ENCODE data around the gene SLC25A1. TPM values are rescaled to one million over a fixed set of nuclear protein-coding genes. Genes with fewer than 3 reads are reported as not detected.
A peak's percentile ranks its signal among the peaks of the same experiment; 100 is the strongest.

Gene SLC25A1
- total RNA-seq, 1 experiment from 2014 or later: 81.6 TPM

GRCh38 chr22:19169002-19169946, 9.3 kb downstream of the SLC25A1 start:
- Histone ChIP-seq H3F3A (ENCODE audit: low read length, unreplicated experiment) (no peaks in the 10 kb centered on the region), H3K27ac (ENCODE audit: low read length) (no peak overlapping the region), H3K9me3 (ENCODE audit: low read length) (no peaks in the 10 kb centered on the region), H3K36me3 (ENCODE audit: low read depth, low read length) (no peaks in the 10 kb centered on the region), H4K20me1 (ENCODE audit: low read length) (no peaks in the 10 kb centered on the region), H3K9ac (ENCODE audit: low read length) (no peak overlapping the region), H3K4me1 (ENCODE audit: insufficient read depth, low read length) (peaks cover 22% of the 10 kb centered on the region), H2AFZ (ENCODE audit: low read length) (peak overlapping the region; percentile 63; the same call in 1 of the 2 replicates), H3K79me2 (ENCODE audit: low read length) (peaks cover 36% of the 10 kb centered on the region), H3K9me2 (replicated peaks; ENCODE audit: low read length) (no peaks in the 10 kb centered on the region), H3K27me3 (ENCODE audit: low read length) (peaks cover 28% of the 10 kb centered on the region), H3K4me3 (ENCODE audit: low read length) (peak overlapping the region; percentile 61), H3K4me2 (ENCODE audit: low read length) (peak overlapping the region; percentile 87)
- BruUV-seq (replicated peaks): no TSS peak
- peak; percentile 24 for TF ChIP-seq EZH2 (IDR thresholded peaks at IDR 0.05; ENCODE audit: low read length, unreplicated experiment)
- no peak for TF ChIP-seq EZH2phosphoT487 (IDR thresholded peaks at IDR 0.05; ENCODE audit: borderline replicate concordance, low read length)
- TF ChIP-seq, protein P1, sequence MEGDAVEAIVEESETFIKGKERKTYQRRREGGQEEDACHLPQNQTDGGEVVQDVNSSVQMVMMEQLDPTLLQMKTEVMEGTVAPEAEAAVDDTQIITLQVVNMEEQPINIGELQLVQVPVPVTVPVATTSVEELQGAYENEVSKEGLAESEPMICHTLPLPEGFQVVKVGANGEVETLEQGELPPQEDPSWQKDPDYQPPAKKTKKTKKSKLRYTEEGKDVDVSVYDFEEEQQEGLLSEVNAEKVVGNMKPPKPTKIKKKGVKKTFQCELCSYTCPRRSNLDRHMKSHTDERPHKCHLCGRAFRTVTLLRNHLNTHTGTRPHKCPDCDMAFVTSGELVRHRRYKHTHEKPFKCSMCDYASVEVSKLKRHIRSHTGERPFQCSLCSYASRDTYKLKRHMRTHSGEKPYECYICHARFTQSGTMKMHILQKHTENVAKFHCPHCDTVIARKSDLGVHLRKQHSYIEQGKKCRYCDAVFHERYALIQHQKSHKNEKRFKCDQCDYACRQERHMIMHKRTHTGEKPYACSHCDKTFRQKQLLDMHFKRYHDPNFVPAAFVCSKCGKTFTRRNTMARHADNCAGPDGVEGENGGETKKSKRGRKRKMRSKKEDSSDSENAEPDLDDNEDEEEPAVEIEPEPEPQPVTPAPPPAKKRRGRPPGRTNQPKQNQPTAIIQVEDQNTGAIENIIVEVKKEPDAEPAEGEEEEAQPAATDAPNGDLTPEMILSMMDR (conservative IDR thresholded peaks at IDR 0.05; ENCODE audit: low read depth, low read length): no peak
- intact Hi-C loops (cut with micrococcal nuclease): no loop called here
- POLR2A ChIA-PET (ENCODE audit: unreplicated experiment): no interaction called here
- DNase-seq (no peak), ATAC-seq (no peak)
- CTCF ChIA-PET: interaction anchor here (0.6 kb wide), 1 partner anchor 69 kb away, joined by 4 read pairs; no protein-coding TSS in a partner anchor

DNA sequence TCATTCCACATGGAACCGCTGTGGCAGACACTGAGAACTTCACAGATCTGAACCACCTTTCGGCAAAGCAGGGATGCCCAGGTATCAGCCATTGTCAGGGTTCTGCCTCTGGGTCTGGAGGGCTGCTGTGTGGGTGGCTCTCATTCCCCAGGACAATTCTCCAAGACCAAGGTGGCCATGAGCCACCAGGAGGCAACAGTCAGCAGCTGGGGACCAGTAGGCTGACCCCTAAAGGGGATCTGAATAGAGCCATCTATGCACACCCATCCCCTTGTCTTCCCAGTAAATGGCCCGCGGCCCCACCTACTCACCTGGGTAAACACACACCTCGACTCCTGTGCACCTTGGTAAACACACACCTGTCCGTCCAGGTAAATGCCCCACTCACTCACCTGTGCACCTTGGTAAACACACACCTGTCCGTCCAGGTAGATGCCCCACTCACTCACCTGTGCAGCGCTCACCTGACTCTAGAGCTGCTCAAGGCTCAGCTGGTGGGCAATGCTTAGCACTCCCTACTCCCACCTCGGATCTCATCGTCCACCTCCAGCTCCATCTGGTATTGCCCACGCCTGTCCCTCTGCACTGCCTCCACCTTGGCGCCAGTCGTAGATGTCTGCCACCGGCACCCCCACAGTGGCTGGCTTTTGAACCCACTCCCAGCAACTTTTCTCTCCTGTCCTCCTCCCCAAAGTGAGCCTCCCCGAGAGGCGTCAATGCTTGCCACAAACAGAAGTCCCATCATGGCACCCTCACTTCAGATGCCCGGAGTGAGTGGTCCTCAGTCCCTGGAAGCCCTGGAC, 10.2 kb downstream of the SLC25A1 start:
- Histone ChIP-seq H3F3A (ENCODE audit: low read length, unreplicated experiment) (no peaks in the 10 kb centered on the region), H3K9ac (ENCODE audit: low read length) (no peak overlapping the region), H3K79me2 (ENCODE audit: low read length) (peaks cover 26% of the 10 kb centered on the region), H3K27me3 (ENCODE audit: low read length) (peaks cover 28% of the 10 kb centered on the region), H3K36me3 (ENCODE audit: low read depth, low read length) (no peaks in the 10 kb centered on the region), H4K20me1 (ENCODE audit: low read length) (no peaks in the 10 kb centered on the region), H3K4me3 (ENCODE audit: low read length) (no peak overlapping the region), H3K4me2 (ENCODE audit: low read length) (no peak overlapping the region), H3K4me1 (ENCODE audit: insufficient read depth, low read length) (peaks cover 15% of the 10 kb centered on the region), H3K27ac (ENCODE audit: low read length) (no peak overlapping the region), H2AFZ (ENCODE audit: low read length) (no peak overlapping the region), H3K9me2 (replicated peaks; ENCODE audit: low read length) (no peaks in the 10 kb centered on the region), H3K9me3 (ENCODE audit: low read length) (no peaks in the 10 kb centered on the region)
- intact Hi-C loops (cut with micrococcal nuclease): no loop called here
- TF ChIP-seq EZH2 (IDR thresholded peaks at IDR 0.05; ENCODE audit: low read length, unreplicated experiment) (no peak), EZH2phosphoT487 (IDR thresholded peaks at IDR 0.05; ENCODE audit: borderline replicate concordance, low read length) (no peak)
- TF ChIP-seq, protein P1 (conservative IDR thresholded peaks at IDR 0.05; ENCODE audit: low read depth, low read length): peak; percentile 27; the same call in 1 of the 2 replicates
- POLR2A ChIA-PET (ENCODE audit: unreplicated experiment): no interaction called here
- ATAC-seq (no peak; the same call in 1 of the 2 replicates), DNase-seq (no peak)
- BruUV-seq (replicated peaks): no TSS peak
- CTCF ChIA-PET: interaction anchor here (0.6 kb wide), 1 partner anchor 70 kb away, joined by 4 read pairs; no protein-coding TSS in a partner anchor
